IMR-90 (cell line): ENCODE results near the gene FCHSD2. TPM values are rescaled to one million over a fixed set of nuclear protein-coding genes. Genes with fewer than 3 reads are reported as not detected.

Experiments
- ATAC-seq: fragments of 200-7000 bp; cut with Tn5 transposase; 2 replicates; pipeline ENCODE4 v1.9.1; 2020; ENCODE audit warnings: low read depth, mild to moderate bottlenecking, moderate library complexity
- BruUV-seq: library from RNA; stranded (reverse); fragments of 400-500 nt; replicated peaks from 2 replicates; lab custom pipeline; 2021; lab: Mats Ljungman, UMichigan
- CTCF ChIA-PET: fragments of 300-600 bp; formaldehyde crosslinking; extraction: SDS; loops from one replicate; lab custom pipeline; 2021; ENCODE audit warnings: antibody characterized with exemption; lab: Yijun Ruan, JAX
- POLR2A ChIA-PET: fragments of 300-600 bp; sonication (Branson Sonifier 250); formaldehyde crosslinking; loops from one replicate; lab custom pipeline; 2022; ENCODE audit warnings: antibody characterized with exemption; ENCODE audit not compliant: unreplicated experiment; lab: Charles Lee
- DNase-seq: peaks from one replicate; pipeline ENCODE4 v3.0.0; 2013
- H2AFZ ChIP-seq: replicated peaks from 2 replicates; pipeline ENCODE3; 2013; ENCODE audit warnings: low read length, mild to moderate bottlenecking; ENCODE audit not compliant: poor library complexity
- H2AK5ac ChIP-seq: 2 replicates; pipeline ENCODE4 v1.6.1; 2013; ENCODE audit warnings: low read depth, low read length, inconsistent platforms
- H2AK9ac ChIP-seq: replicated peaks from 2 replicates; pipeline ENCODE3; 2013; ENCODE audit warnings: mild to moderate bottlenecking, low read depth, low read length, moderate library complexity; ENCODE audit not compliant: poor library complexity
- H2BK120ac ChIP-seq: 2 replicates; pipeline ENCODE4 v1.6.1; 2013; ENCODE audit warnings: low read depth, low read length, inconsistent platforms
- H2BK15ac ChIP-seq: 3 replicates; pipeline ENCODE4 v1.6.1; 2013; ENCODE audit warnings: low read depth, low read length, inconsistent platforms
- H2BK20ac ChIP-seq: 2 replicates; pipeline ENCODE4 v1.6.1; 2013; ENCODE audit warnings: low read depth, mild to moderate bottlenecking, inconsistent platforms, low read length, moderate library complexity
- H2BK5ac ChIP-seq: 2 replicates; pipeline ENCODE4 v1.6.1; 2013; ENCODE audit warnings: mild to moderate bottlenecking, low read depth, low read length, inconsistent platforms; ENCODE audit not compliant: poor library complexity, severe bottlenecking
- H3K14ac ChIP-seq: replicated peaks from 2 replicates; pipeline ENCODE4 v1.6.1; 2013; ENCODE audit warnings: low read depth, low read length, inconsistent platforms
- H3K18ac ChIP-seq: 2 replicates; pipeline ENCODE4 v1.6.1; 2013; ENCODE audit warnings: low read depth, low read length, control low read depth
- H3K23ac ChIP-seq: 2 replicates; pipeline ENCODE4 v1.6.1; 2013; ENCODE audit warnings: low read depth, low read length, inconsistent platforms
- H3K27ac ChIP-seq: 2 replicates; pipeline ENCODE4 v1.5.1; 2013; ENCODE audit warnings: mild to moderate bottlenecking, control low read depth, low read length; ENCODE audit not compliant: insufficient read depth
- H3K27me3 ChIP-seq: 2 replicates; pipeline ENCODE4 v1.6.1; 2013; ENCODE audit warnings: low read length; ENCODE audit not compliant: control insufficient read depth, insufficient read depth
- H3K36me3 ChIP-seq: 2 replicates; pipeline ENCODE4 v1.6.1; 2013; ENCODE audit warnings: low read length, mixed read lengths; ENCODE audit not compliant: control insufficient read depth, insufficient read depth
- H3K4ac ChIP-seq: 2 replicates; pipeline ENCODE4 v1.6.1; 2013; ENCODE audit warnings: low read depth, low read length, inconsistent platforms
- H3K4me1 ChIP-seq: 2 replicates; pipeline ENCODE4 v1.6.1; 2013; ENCODE audit warnings: low read length, mixed read lengths; ENCODE audit not compliant: control insufficient read depth, insufficient read depth
- H3K4me2 ChIP-seq: 2 replicates; pipeline ENCODE4 v1.6.1; 2013; ENCODE audit warnings: low read depth, mild to moderate bottlenecking, control low read depth, low read length, moderate library complexity
- H3K4me3 ChIP-seq: 2 replicates; pipeline ENCODE4 v1.5.1; 2013; ENCODE audit warnings: low read depth, mild to moderate bottlenecking, control low read depth, low read length, moderate library complexity; ENCODE audit not compliant: insufficient read depth
- H3K56ac ChIP-seq: 2 replicates; pipeline ENCODE4 v1.6.1; 2013; ENCODE audit warnings: low read length, inconsistent platforms; ENCODE audit not compliant: insufficient read depth; ENCODE audit errors: extremely low read depth
- H3K79me1 ChIP-seq, 2 experiments: 2 replicates each; pipeline ENCODE4 v1.6.1; 2013; ENCODE audit warnings: low read length in 2 of 2, inconsistent platforms in 1 of 2, low read depth in 1 of 2
- H3K9ac ChIP-seq: 2 replicates; pipeline ENCODE4 v1.6.1; 2013; ENCODE audit warnings: low read depth, low read length, control low read depth
- H3K9me1 ChIP-seq: 2 replicates; pipeline ENCODE4 v1.6.1; 2013; ENCODE audit warnings: low read length, inconsistent platforms; ENCODE audit not compliant: insufficient read depth
- H3K9me3 ChIP-seq: 2 replicates; pipeline ENCODE4 v1.6.1; 2013; ENCODE audit warnings: low read length; ENCODE audit not compliant: control insufficient read depth, insufficient read depth
- H4K20me1 ChIP-seq: 2 replicates; pipeline ENCODE4 v1.6.1; 2013; ENCODE audit warnings: low read length, inconsistent platforms; ENCODE audit not compliant: insufficient read depth
- H4K5ac ChIP-seq: 2 replicates; pipeline ENCODE4 v1.6.1; 2013; ENCODE audit warnings: mild to moderate bottlenecking, low read depth, low read length, control low read depth
- H4K8ac ChIP-seq, 2 experiments: 2 replicates each; pipeline ENCODE4 v1.6.1; 2013; ENCODE audit warnings: low read depth in 2 of 2, low read length in 2 of 2, control low read depth in 1 of 2, inconsistent platforms in 1 of 2
- H4K91ac ChIP-seq: 2 replicates; pipeline ENCODE4 v1.6.1; 2013; ENCODE audit warnings: low read depth, low read length, inconsistent platforms; ENCODE audit not compliant: insufficient read depth
- BHLHE40 ChIP-seq: fragments of 150-350 bp; IDR thresholded peaks from 2 replicates; pipeline ENCODE4 v1.6.1; 2016; ENCODE audit warnings: mild to moderate bottlenecking, low read depth, low read length
- CEBPB ChIP-seq: IDR thresholded peaks from 2 replicates; pipeline ENCODE4 v1.6.1; 2012; ENCODE audit warnings: low read depth, low read length, improper control_type of control experiment
- CHD1 ChIP-seq: IDR thresholded peaks from 2 replicates; pipeline ENCODE4 v1.6.1; 2012; ENCODE audit warnings: low read depth, low read length, improper control_type of control experiment
- FOS ChIP-seq: fragments of 150-350 bp; IDR thresholded peaks from 2 replicates; pipeline ENCODE4 v1.6.1; 2016; ENCODE audit warnings: low read depth, low read length
- MAZ ChIP-seq: IDR thresholded peaks from 2 replicates; pipeline ENCODE4 v1.6.1; 2012; ENCODE audit warnings: low read depth, mild to moderate bottlenecking, low read length, improper control_type of control experiment, moderate library complexity, borderline replicate concordance
- NFE2L2 ChIP-seq: fragments of 150-350 bp; IDR thresholded peaks from 2 replicates; pipeline ENCODE4 v1.6.1; 2016; ENCODE audit warnings: low read depth, mild to moderate bottlenecking, low read length
- POLR2A ChIP-seq: IDR thresholded peaks from 2 replicates; pipeline ENCODE4 v1.6.1; 2012; ENCODE audit warnings: mild to moderate bottlenecking, low read depth, low read length
- RAD21 ChIP-seq: IDR thresholded peaks from 2 replicates; pipeline ENCODE4 v1.6.1; 2012; ENCODE audit warnings: low read length, improper control_type of control experiment
- RFX5 ChIP-seq: IDR thresholded peaks from 2 replicates; pipeline ENCODE4 v1.8.0; 2012; ENCODE audit warnings: low read depth, mild to moderate bottlenecking, low read length, moderate library complexity
- SMC3 ChIP-seq: fragments of 150-350 bp; IDR thresholded peaks from 2 replicates; pipeline ENCODE4 v1.6.1; 2016; ENCODE audit warnings: low read depth, mild to moderate bottlenecking, antibody characterized with exemption, low read length, moderate library complexity
- WGBS, 2 experiments: methylation state at CpG; one replicate each; pipeline versions ENCODE4 v1.1.5 to v1.1.7; 2013; ENCODE audit warnings: missing lambda C conversion rate in 2 of 2; ENCODE audit not compliant: insufficient read length in 1 of 2; ENCODE audit errors: extremely low coverage in 2 of 2; 5-methylcytosine and 5-hydroxymethylcytosine counted together
- dilution Hi-C: fragments of 300-500 bp; cut with HindIII; formaldehyde crosslinking; loops from one replicate; pipeline ENCODE4 v1.14.3; 2018; ENCODE audit warnings: low sequenced_read_pairs; ENCODE audit not compliant: unreplicated experiment
- in situ Hi-C: fragments of 300-500 bp; cut with MboI; formaldehyde crosslinking; loops from 3 replicates; pipeline ENCODE4 v1.14.3; 2019; ENCODE audit warnings: low sequenced_read_pairs, inconsistent platforms, mixed read lengths
- intact Hi-C: fragments of 100-400 bp; cut with micrococcal nuclease; formaldehyde crosslinking; loops from 2 replicates; pipeline ENCODE4 v1.10.0; 2022
- polyA plus RNA-seq, 3 experiments: library from polyadenylated mRNA; depleted of rRNA; stranded (reverse); fragments of >200 nt; gene quantifications; 2 replicates each; pipeline ENCODE4 v1.2.3, GENCODE V29; 2012; ENCODE audit warnings: low replicate concordance in 1 of 3
- total RNA-seq: library from RNA; depleted of rRNA; stranded (reverse); fragments of >200 nt; gene quantifications from 2 replicates; pipeline ENCODE4 v1.2.3, GENCODE V29; 2012
- TF ChIP-seq, protein P1 (sequence below): fragments of 150-350 bp; IDR thresholded peaks from 2 replicates; pipeline ENCODE4 v1.6.1; 2017; ENCODE audit warnings: mild to moderate bottlenecking, antibody characterized with exemption, low read length, low read depth
- TF ChIP-seq, protein P2 (sequence below): fragments of 150-350 bp; IDR thresholded peaks from 2 replicates; pipeline ENCODE4 v1.6.1; 2016; ENCODE audit warnings: low read depth, mild to moderate bottlenecking, low read length, moderate library complexity, borderline replicate concordance

The FCHSD2 gene
- total and polyA plus RNA-seq, 2 of the 4 experiments (the other 2 are of a cell fraction): 5.9 to 18.7 TPM

DNA sequence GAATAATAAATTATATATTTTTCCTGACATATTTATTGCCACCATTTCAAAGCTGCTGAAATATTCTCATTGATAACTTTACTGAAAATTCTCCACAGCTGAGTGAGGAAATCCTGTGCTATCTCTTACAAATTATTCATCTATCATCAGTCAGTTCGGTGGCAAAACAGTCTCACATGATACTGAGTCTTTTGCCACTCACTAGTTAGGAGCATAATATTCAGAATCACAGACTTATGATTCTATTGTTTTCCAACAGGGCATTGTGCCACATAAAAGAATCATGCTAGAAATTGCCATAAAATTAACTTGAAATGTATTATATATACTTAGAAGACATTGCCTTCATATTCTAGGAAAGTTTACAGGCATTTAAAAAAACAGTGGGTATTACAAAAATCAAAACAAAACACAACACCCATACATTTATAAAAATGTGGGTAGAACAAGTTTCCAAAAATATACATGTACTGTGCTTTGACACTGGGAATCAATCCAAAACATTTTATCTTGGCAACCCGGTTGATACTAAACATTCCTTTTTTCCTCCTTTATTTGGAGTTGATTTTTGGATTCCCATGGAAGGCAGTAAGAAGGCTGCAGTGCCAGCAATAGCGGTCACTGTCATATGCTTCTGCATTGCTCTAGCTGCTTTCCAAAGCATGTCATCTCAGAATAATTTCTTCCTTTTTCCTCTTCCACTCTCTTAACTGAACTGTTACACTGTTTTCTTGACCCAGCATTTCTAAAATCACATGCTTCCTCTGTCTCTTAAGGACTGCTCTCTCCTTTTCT is 285.4 kb downstream of the FCHSD2 start:
- intact Hi-C loops (no loop called here), in situ Hi-C loops (no loop called here), dilution Hi-C loops (no loop called here)
- ATAC-seq (peak; percentile 42; the same call in 1 of the 2 replicates), DNase-seq (no peak)
- Histone ChIP-seq H3K23ac (no peak overlapping the region), H4K8ac (no peak overlapping the region), H3K4me3 (no peak overlapping the region), H2AK5ac (no peak overlapping the region), H3K4me2 (no peak overlapping the region), H3K9me1 (0 out of 2 replicates have a peak, but pooled peaks cover 3% of the 10 kb centered on the region), H2BK15ac (no peak overlapping the region), H3K18ac (no peak overlapping the region), H3K56ac (no peak overlapping the region), H3K4ac (no peak overlapping the region), H2BK5ac (no peak overlapping the region), H3K27me3 (no peaks in the 10 kb centered on the region), H3K14ac (no peak overlapping the region), H3K9ac (no peak overlapping the region), H4K20me1 (no peaks in the 10 kb centered on the region), H3K27ac (no peak overlapping the region), H3K36me3 (no peaks in the 10 kb centered on the region), H4K5ac (no peak overlapping the region), H3K4me1 (peaks cover 2% of the 10 kb centered on the region; the same call in 1 of the 2 replicates), H3K9me3 (no peaks in the 10 kb centered on the region), H2BK20ac (no peak overlapping the region), H3K79me1 (peaks cover 13 to 29% of the 10 kb centered on the region in 2 experiments; a peak in 3 of 4 replicates), H2AK9ac (no peak overlapping the region), H2BK120ac (no peak overlapping the region), H2AFZ (no peak overlapping the region), H4K91ac (no peak overlapping the region)
- TF ChIP-seq RAD21 (no peak), CHD1 (no peak), FOS (no peak), BHLHE40 (no peak), RFX5 (no peak), SMC3 (no peak), NFE2L2 (no peak), MAZ (no peak), CEBPB (no peak), POLR2A (no peak)
- TF ChIP-seq, protein P1, sequence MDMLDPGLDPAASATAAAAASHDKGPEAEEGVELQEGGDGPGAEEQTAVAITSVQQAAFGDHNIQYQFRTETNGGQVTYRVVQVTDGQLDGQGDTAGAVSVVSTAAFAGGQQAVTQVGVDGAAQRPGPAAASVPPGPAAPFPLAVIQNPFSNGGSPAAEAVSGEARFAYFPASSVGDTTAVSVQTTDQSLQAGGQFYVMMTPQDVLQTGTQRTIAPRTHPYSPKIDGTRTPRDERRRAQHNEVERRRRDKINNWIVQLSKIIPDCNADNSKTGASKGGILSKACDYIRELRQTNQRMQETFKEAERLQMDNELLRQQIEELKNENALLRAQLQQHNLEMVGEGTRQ: no peak
- TF ChIP-seq, protein P2, sequence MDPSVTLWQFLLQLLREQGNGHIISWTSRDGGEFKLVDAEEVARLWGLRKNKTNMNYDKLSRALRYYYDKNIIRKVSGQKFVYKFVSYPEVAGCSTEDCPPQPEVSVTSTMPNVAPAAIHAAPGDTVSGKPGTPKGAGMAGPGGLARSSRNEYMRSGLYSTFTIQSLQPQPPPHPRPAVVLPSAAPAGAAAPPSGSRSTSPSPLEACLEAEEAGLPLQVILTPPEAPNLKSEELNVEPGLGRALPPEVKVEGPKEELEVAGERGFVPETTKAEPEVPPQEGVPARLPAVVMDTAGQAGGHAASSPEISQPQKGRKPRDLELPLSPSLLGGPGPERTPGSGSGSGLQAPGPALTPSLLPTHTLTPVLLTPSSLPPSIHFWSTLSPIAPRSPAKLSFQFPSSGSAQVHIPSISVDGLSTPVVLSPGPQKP: no peak
- no TSS peak for BruUV-seq
- 0% methylated on average over 1 of the region's 3 CpGs; no CpG with 5 or more reads in 1 of the 2 experiments for WGBS, 2 experiments
- ChIA-PET POLR2A (no interaction called here), CTCF (no interaction called here)
